ENCODE measurements around the gene ERBIN. TPM values are rescaled to one million over a fixed set of nuclear protein-coding genes. Genes with fewer than 3 reads are reported as not detected.
A peak's percentile ranks its signal among the peaks of the same experiment; 100 is the strongest.

ERBIN gene
- total and polyA plus RNA-seq, 9 of the 15 experiments (the other 6 are each of a cell fraction or from before 2014, with no cell fraction given), result 11.9 to 72.8 (median 41.7) TPM

- TF ChIP-seq ZBTB34 (CRISPR knock-in tag; IDR thresholded peaks at IDR 0.05) (no peak), SRSF1 (IDR thresholded peaks at IDR 0.05; ENCODE audit: low read depth, low read length) (no peak), ZEB2 (IDR thresholded peaks at IDR 0.05) (no peak), HMBOX1 (IDR thresholded peaks at IDR 0.05) (no peak), YY1 (IDR thresholded peaks at IDR 0.05; ENCODE audit: borderline replicate concordance in 1 of 3, control insufficient read depth in 1 of 3, extremely low read depth in 1 of 3, insufficient read depth in 3 of 3, insufficient read length in 1 of 3, insufficient replicate concordance in 2 of 3, low read depth in 1 of 3, low read length in 2 of 3) (no peak), ZNF121 (CRISPR knock-in tag; conservative IDR thresholded peaks at IDR 0.05) (no peak), MTA3 (IDR thresholded peaks at IDR 0.05; ENCODE audit: borderline replicate concordance) (no peak), BACH1 (tag; IDR thresholded peaks at IDR 0.05) (peak; percentile 48; the same call in 1 of the 2 replicates), HBP1 (CRISPR knock-in tag; IDR thresholded peaks at IDR 0.05) (no peak), EP400 (IDR thresholded peaks at IDR 0.05) (0 out of 2 replicates have a peak, but pooled peaks have one; percentile 30), ZNF398 (CRISPR knock-in tag; IDR thresholded peaks at IDR 0.05) (no peak), CGGBP1 (CRISPR knock-in tag; IDR thresholded peaks at IDR 0.05) (no peak), TSHZ1 (CRISPR knock-in tag; IDR thresholded peaks at IDR 0.05) (no peak), FOXJ2 (tag; IDR thresholded peaks at IDR 0.05) (no peak), NR1H2 (CRISPR knock-in tag; IDR thresholded peaks at IDR 0.05) (no peak), CEBPG (CRISPR knock-in tag; IDR thresholded peaks at IDR 0.05) (0 out of 2 replicates have a peak, but pooled peaks have one; percentile 33), CEBPG (tag; conservative IDR thresholded peaks at IDR 0.05 in 1 of 2, IDR thresholded peaks at IDR 0.05 in 1 of 2) (peak; percentile 52 to 97), BDP1 (IDR thresholded peaks at IDR 0.05; ENCODE audit: insufficient read depth, insufficient read length) (no peak), PTBP1 (IDR thresholded peaks at IDR 0.05; ENCODE audit: low read depth, low read length) (no peak)
Observed at GRCh38 chr5:65902104-65902503, 24.3 kb upstream of the ERBIN start (continued).

Measured in K562 (cell line).